ENCODE measurements around the gene ACSM6. TPM values are rescaled to one million over a fixed set of nuclear protein-coding genes. Genes with fewer than 3 reads are reported as not detected.
"Not testable (repeated sequence)": the region's sequence is repeated elsewhere in the genome, so short reads cannot be mapped to it uniquely, and the experiment has no call there.

ACSM6 gene
- total and polyA plus RNA-seq, 11 donors, result 0.20 to 0.25 TPM; not detected in 9

DNA sequence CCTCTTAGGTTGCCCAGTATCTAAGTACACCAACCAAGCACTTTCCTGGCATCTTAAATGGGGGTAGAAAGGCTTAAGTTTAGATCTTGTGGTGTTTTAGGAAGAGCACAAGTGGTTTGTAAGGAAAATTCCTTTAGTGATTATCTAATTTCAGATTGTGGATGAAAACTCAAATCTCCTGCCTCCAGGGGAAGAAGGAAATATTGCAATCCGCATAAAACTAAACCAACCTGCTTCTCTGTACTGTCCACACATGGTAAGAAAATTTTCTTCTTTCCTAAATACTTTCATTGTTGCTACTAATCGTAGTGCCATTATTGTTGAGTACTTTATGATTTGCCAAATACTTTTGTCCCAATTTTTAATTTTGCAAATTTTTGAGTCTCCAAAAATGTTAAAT is 31.1 kb downstream of the ACSM6 start:
- no peak for TF ChIP-seq POLR2A (IDR thresholded peaks at IDR 0.05)
- TF ChIP-seq, protein P1, sequence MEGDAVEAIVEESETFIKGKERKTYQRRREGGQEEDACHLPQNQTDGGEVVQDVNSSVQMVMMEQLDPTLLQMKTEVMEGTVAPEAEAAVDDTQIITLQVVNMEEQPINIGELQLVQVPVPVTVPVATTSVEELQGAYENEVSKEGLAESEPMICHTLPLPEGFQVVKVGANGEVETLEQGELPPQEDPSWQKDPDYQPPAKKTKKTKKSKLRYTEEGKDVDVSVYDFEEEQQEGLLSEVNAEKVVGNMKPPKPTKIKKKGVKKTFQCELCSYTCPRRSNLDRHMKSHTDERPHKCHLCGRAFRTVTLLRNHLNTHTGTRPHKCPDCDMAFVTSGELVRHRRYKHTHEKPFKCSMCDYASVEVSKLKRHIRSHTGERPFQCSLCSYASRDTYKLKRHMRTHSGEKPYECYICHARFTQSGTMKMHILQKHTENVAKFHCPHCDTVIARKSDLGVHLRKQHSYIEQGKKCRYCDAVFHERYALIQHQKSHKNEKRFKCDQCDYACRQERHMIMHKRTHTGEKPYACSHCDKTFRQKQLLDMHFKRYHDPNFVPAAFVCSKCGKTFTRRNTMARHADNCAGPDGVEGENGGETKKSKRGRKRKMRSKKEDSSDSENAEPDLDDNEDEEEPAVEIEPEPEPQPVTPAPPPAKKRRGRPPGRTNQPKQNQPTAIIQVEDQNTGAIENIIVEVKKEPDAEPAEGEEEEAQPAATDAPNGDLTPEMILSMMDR (IDR thresholded peaks at IDR 0.05), result no peak
- WGBS, 4 donors, result 47 to 67% (median 57%) methylated on average over 2 of the region's 2 CpGs
- ATAC-seq, result no peak

GRCh38 chr10:95228934-95229723 is 35.1 kb downstream of the ACSM6 start:
- H3K27me3 ChIP-seq, H3K27ac ChIP-seq, ATAC-seq, H3K9me3 ChIP-seq, DNase-seq, H3K4me3 ChIP-seq, H3K4me1 ChIP-seq: not testable (repeated sequence)
- 81 to 90% (median 85%) methylated on average over 13 to 14 of the region's 14 CpGs for WGBS, 4 donors
- peaks cover 0 to 23% (median 9%) of the 10 kb centered on the region in 9 donors for H3K36me3 ChIP-seq
- intact Hi-C loops (cut with DNase I), result loop anchor here in 1 of 10 donors (10.0 kb wide), 1 partner anchor 386 kb away; no protein-coding TSS in a partner anchor

More for the DNA sequence above, 31.1 kb downstream of the ACSM6 start:
- H3K4me3 ChIP-seq, result no peak overlapping the region
- no peaks in the 10 kb centered on the region for H3K27me3 ChIP-seq
- no peaks in the 10 kb centered on the region for H3K9me3 ChIP-seq
- peaks cover 0 to 1% (median 0%) of the 10 kb centered on the region in 12 donors for H3K4me1 ChIP-seq
- H3K36me3 ChIP-seq, result no peaks in the 10 kb centered on the region
- no peak for DNase-seq
- intact Hi-C loops (cut with DNase I), result loop anchor here in 1 of 10 donors (10.0 kb wide), 1 partner anchor 390 kb away; no protein-coding TSS in a partner anchor
- no peak overlapping the region for H3K27ac ChIP-seq

GRCh38 chr10:95229724-95230627 is 35.9 kb downstream of the ACSM6 start:
- intact Hi-C loops (cut with DNase I), result loop anchor here in 1 of 10 donors (10.0 kb wide), 1 partner anchor 385 kb away; no protein-coding TSS in a partner anchor
- Histone ChIP-seq H3K27me3 (no peaks in the 10 kb centered on the region), H3K9me3 (no peaks in the 10 kb centered on the region), H3K36me3 (peaks cover 0 to 32% (median 15%) of the 10 kb centered on the region in 9 donors), H3K27ac (no peak overlapping the region), H3K4me1 (peaks cover 0 to 7% (median 0%) of the 10 kb centered on the region in 12 donors), H3K4me3 (peak overlapping the region in 11 of 12 donors; percentile 16 to 65 (median 54))
- 54 to 72% (median 68%) methylated on average over 10 of the region's 10 CpGs for WGBS, 4 donors
- ATAC-seq (no peak), DNase-seq (no peak)
- TF ChIP-seq, protein P1 (IDR thresholded peaks at IDR 0.05), result no peak
- no peak for TF ChIP-seq POLR2A (IDR thresholded peaks at IDR 0.05)

- ATAC-seq, result peak in 3 of 4 donors; percentile 79 to 84 (median 83)
- Histone ChIP-seq H3K4me3 (peak overlapping the region; percentile 16 to 65 (median 52)), H3K27ac (peak overlapping the region in 7 of 12 donors; percentile 5 to 56 (median 40)), H3K36me3 (peaks cover 0 to 41% (median 22%) of the 10 kb centered on the region in 9 donors)
- H3K27me3 ChIP-seq; H3K4me1 ChIP-seq; H3K9me3 ChIP-seq; intact Hi-C loops (cut with DNase I): not testable (repeated sequence)
- peak; percentile 44 to 76 (median 59) for DNase-seq
- 30 to 62% (median 46%) methylated on average over 21 to 36 of the region's 36 CpGs for WGBS, 4 donors
Measured at GRCh38 chr10:95230677-95231586, 36.9 kb downstream of the ACSM6 start.

Data from heart left ventricle (tissue), 16 donors.